ENCODE measurements around the gene TMPRSS3.

Gene TMPRSS3

GRCh38 chr21:42388740-42389448 is 7.0 kb downstream of the TMPRSS3 start:
- Histone ChIP-seq H3K27ac (ENCODE audit: low read length) (no peak overlapping the region), H3K4me3 (ENCODE audit: low read length) (no peak overlapping the region), H3K4me1 (ENCODE audit: control insufficient read depth, insufficient read depth, low read length) (peaks cover 9% of the 10 kb centered on the region; the same call in 1 of the 2 replicates), H3K9me3 (ENCODE audit: control insufficient read depth, insufficient read depth, low read length) (no peaks in the 10 kb centered on the region), H3K27me3 (ENCODE audit: control insufficient read depth, insufficient read depth, low read length) (no peaks in the 10 kb centered on the region), H3K36me3 (ENCODE audit: control insufficient read depth, insufficient read depth, low read length) (no peaks in the 10 kb centered on the region)
- WGBS (ENCODE audit: insufficient coverage, insufficient read length): no CpG with 5 or more reads among the region's 20 CpGs
- DNase-seq (ENCODE audit: low read depth, low spot score): no peak

- H3K4me3 ChIP-seq (ENCODE audit: low read length): no peak overlapping the region
- H3K27me3 ChIP-seq (ENCODE audit: control insufficient read depth, insufficient read depth, low read length): no peaks in the 10 kb centered on the region
- peaks cover 9% of the 10 kb centered on the region; the same call in 1 of the 2 replicates for H3K4me1 ChIP-seq (ENCODE audit: control insufficient read depth, insufficient read depth, low read length)
- no CpG with 5 or more reads among the region's 6 CpGs for WGBS (ENCODE audit: insufficient coverage, insufficient read length)
- no peak for DNase-seq (ENCODE audit: low read depth, low spot score)
- H3K36me3 ChIP-seq (ENCODE audit: control insufficient read depth, insufficient read depth, low read length): no peaks in the 10 kb centered on the region
- H3K27ac ChIP-seq (ENCODE audit: low read length): no peak overlapping the region
- H3K9me3 ChIP-seq (ENCODE audit: control insufficient read depth, insufficient read depth, low read length): no peaks in the 10 kb centered on the region
Observed at GRCh38 chr21:42387843-42388340, 8.0 kb downstream of the TMPRSS3 start.

- no peaks in the 10 kb centered on the region for H3K9me3 ChIP-seq (ENCODE audit: control insufficient read depth, insufficient read depth, low read length)
- H3K4me1 ChIP-seq (ENCODE audit: control insufficient read depth, insufficient read depth, low read length): peaks cover 9% of the 10 kb centered on the region; the same call in 1 of the 2 replicates
- no CpG with 5 or more reads among the region's 3 CpGs for WGBS (ENCODE audit: insufficient coverage, insufficient read length)
- no peak overlapping the region for H3K27ac ChIP-seq (ENCODE audit: low read length)
- H3K36me3 ChIP-seq (ENCODE audit: control insufficient read depth, insufficient read depth, low read length): no peaks in the 10 kb centered on the region
- H3K27me3 ChIP-seq (ENCODE audit: control insufficient read depth, insufficient read depth, low read length): no peaks in the 10 kb centered on the region
- H3K4me3 ChIP-seq (ENCODE audit: low read length): no peak overlapping the region
- DNase-seq (ENCODE audit: low read depth, low spot score): no peak
Observed at GRCh38 chr21:42387164-42387563, 8.7 kb downstream of the TMPRSS3 start.

DNA sequence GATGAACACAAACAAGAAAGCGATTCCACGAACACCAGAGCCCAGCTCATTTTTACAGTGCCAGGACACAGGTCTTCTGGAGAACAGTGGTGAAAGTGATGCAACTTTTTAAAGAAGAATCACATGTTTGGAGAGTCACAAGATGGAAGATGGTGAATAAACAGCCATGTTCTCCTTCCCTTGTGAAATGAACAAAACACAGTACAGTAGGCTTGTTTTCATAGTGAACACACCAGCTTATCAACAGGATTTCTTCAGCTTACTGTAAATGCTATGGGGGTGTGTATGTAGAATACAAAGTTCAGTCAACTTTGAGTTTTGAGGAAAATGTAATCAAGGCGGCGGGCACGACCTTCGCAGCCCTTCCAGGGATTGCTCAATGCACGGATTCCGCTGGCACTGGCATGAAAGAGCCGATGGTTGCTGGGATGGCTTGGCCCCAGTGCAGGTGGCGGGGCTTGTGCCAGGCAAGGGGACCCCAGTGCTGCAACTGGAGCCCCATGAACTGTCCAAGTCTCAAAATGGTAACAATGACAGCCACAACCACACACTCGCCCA is 9.7 kb downstream of the TMPRSS3 start:
- no peak overlapping the region for H3K4me3 ChIP-seq (ENCODE audit: low read length)
- peaks cover 9% of the 10 kb centered on the region; the same call in 1 of the 2 replicates for H3K4me1 ChIP-seq (ENCODE audit: control insufficient read depth, insufficient read depth, low read length)
- H3K36me3 ChIP-seq (ENCODE audit: control insufficient read depth, insufficient read depth, low read length): no peaks in the 10 kb centered on the region
- no peaks in the 10 kb centered on the region for H3K9me3 ChIP-seq (ENCODE audit: control insufficient read depth, insufficient read depth, low read length)
- WGBS (ENCODE audit: insufficient coverage, insufficient read length): no CpG with 5 or more reads among the region's 11 CpGs
- DNase-seq (ENCODE audit: low read depth, low spot score): no peak
- H3K27me3 ChIP-seq (ENCODE audit: control insufficient read depth, insufficient read depth, low read length): no peaks in the 10 kb centered on the region
- no peak overlapping the region for H3K27ac ChIP-seq (ENCODE audit: low read length)

DNA sequence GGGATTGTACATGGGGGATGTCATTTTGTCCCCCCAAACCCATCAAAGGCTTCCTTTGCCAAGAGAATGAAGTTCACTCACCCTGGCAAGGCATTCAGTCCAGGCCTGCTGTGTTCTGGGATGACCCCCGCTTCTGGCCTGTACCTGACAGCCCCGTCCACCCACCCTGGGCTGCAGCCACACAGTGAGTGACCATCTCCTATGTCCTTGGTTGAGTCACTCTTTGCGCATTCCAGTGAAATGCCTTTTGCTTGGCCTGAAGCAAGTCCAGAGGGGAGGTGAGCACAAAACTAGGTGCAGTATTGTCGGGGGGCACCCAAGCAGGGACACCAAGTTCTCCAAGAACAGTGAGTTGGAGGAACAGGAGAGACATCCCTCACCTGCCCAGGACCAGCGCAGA is 10.2 kb downstream of the TMPRSS3 start:
- Histone ChIP-seq H3K27ac (ENCODE audit: low read length) (no peak overlapping the region), H3K36me3 (ENCODE audit: control insufficient read depth, insufficient read depth, low read length) (no peaks in the 10 kb centered on the region), H3K9me3 (ENCODE audit: control insufficient read depth, insufficient read depth, low read length) (no peaks in the 10 kb centered on the region), H3K4me3 (ENCODE audit: low read length) (no peak overlapping the region), H3K27me3 (ENCODE audit: control insufficient read depth, insufficient read depth, low read length) (no peaks in the 10 kb centered on the region), H3K4me1 (ENCODE audit: control insufficient read depth, insufficient read depth, low read length) (peaks cover 9% of the 10 kb centered on the region; the same call in 1 of the 2 replicates)
- no peak for DNase-seq (ENCODE audit: low read depth, low spot score)
- no CpG with 5 or more reads among the region's 5 CpGs for whole genome bisulfite sequencing (ENCODE audit: insufficient coverage, insufficient read length)

GRCh38 chr21:42384989-42385388 is 10.9 kb downstream of the TMPRSS3 start:
- no CpG with 5 or more reads among the region's 2 CpGs for WGBS (ENCODE audit: insufficient coverage, insufficient read length)
- no peaks in the 10 kb centered on the region for H3K9me3 ChIP-seq (ENCODE audit: control insufficient read depth, insufficient read depth, low read length)
- no peaks in the 10 kb centered on the region for H3K27me3 ChIP-seq (ENCODE audit: control insufficient read depth, insufficient read depth, low read length)
- H3K4me3 ChIP-seq (ENCODE audit: low read length): no peak overlapping the region
- H3K36me3 ChIP-seq (ENCODE audit: control insufficient read depth, insufficient read depth, low read length): no peaks in the 10 kb centered on the region
- DNase-seq (ENCODE audit: low read depth, low spot score): no peak
- H3K4me1 ChIP-seq (ENCODE audit: control insufficient read depth, insufficient read depth, low read length): peaks cover 9% of the 10 kb centered on the region; the same call in 1 of the 2 replicates
- no peak overlapping the region for H3K27ac ChIP-seq (ENCODE audit: low read length)

- H3K4me1 ChIP-seq (ENCODE audit: control insufficient read depth, insufficient read depth, low read length): peaks cover 6% of the 10 kb centered on the region; the same call in 1 of the 2 replicates
- no peak for DNase-seq (ENCODE audit: low read depth, low spot score)
- H3K36me3 ChIP-seq (ENCODE audit: control insufficient read depth, insufficient read depth, low read length): no peaks in the 10 kb centered on the region
- no peak overlapping the region for H3K4me3 ChIP-seq (ENCODE audit: low read length)
- no peak overlapping the region for H3K27ac ChIP-seq (ENCODE audit: low read length)
- WGBS (ENCODE audit: insufficient coverage, insufficient read length): no CpG with 5 or more reads among the region's 8 CpGs
- H3K9me3 ChIP-seq (ENCODE audit: control insufficient read depth, insufficient read depth, low read length): no peaks in the 10 kb centered on the region
- no peaks in the 10 kb centered on the region for H3K27me3 ChIP-seq (ENCODE audit: control insufficient read depth, insufficient read depth, low read length)
Observed at GRCh38 chr21:42384156-42384945, 11.5 kb downstream of the TMPRSS3 start.

GRCh38 chr21:42383331-42383730 is 12.5 kb downstream of the TMPRSS3 start:
- H3K36me3 ChIP-seq (ENCODE audit: control insufficient read depth, insufficient read depth, low read length): no peaks in the 10 kb centered on the region
- H3K27ac ChIP-seq (ENCODE audit: low read length): no peak overlapping the region
- no CpG with 5 or more reads among the region's 6 CpGs for WGBS (ENCODE audit: insufficient coverage, insufficient read length)
- H3K9me3 ChIP-seq (ENCODE audit: control insufficient read depth, insufficient read depth, low read length): no peaks in the 10 kb centered on the region
- no peak overlapping the region for H3K4me3 ChIP-seq (ENCODE audit: low read length)
- H3K27me3 ChIP-seq (ENCODE audit: control insufficient read depth, insufficient read depth, low read length): no peaks in the 10 kb centered on the region
- no peaks in the 10 kb centered on the region for H3K4me1 ChIP-seq (ENCODE audit: control insufficient read depth, insufficient read depth, low read length)
- no peak for DNase-seq (ENCODE audit: low read depth, low spot score)

GRCh38 chr21:42382915-42383314 is 12.9 kb downstream of the TMPRSS3 start:
- H3K27me3 ChIP-seq (ENCODE audit: control insufficient read depth, insufficient read depth, low read length): no peaks in the 10 kb centered on the region
- H3K9me3 ChIP-seq (ENCODE audit: control insufficient read depth, insufficient read depth, low read length): no peaks in the 10 kb centered on the region
- H3K27ac ChIP-seq (ENCODE audit: low read length): no peak overlapping the region
- no peak for DNase-seq (ENCODE audit: low read depth, low spot score)
- H3K36me3 ChIP-seq (ENCODE audit: control insufficient read depth, insufficient read depth, low read length): no peaks in the 10 kb centered on the region
- no CpG with 5 or more reads among the region's 6 CpGs for WGBS (ENCODE audit: insufficient coverage, insufficient read length)
- H3K4me1 ChIP-seq (ENCODE audit: control insufficient read depth, insufficient read depth, low read length): no peaks in the 10 kb centered on the region
- H3K4me3 ChIP-seq (ENCODE audit: low read length): no peak overlapping the region

DNA sequence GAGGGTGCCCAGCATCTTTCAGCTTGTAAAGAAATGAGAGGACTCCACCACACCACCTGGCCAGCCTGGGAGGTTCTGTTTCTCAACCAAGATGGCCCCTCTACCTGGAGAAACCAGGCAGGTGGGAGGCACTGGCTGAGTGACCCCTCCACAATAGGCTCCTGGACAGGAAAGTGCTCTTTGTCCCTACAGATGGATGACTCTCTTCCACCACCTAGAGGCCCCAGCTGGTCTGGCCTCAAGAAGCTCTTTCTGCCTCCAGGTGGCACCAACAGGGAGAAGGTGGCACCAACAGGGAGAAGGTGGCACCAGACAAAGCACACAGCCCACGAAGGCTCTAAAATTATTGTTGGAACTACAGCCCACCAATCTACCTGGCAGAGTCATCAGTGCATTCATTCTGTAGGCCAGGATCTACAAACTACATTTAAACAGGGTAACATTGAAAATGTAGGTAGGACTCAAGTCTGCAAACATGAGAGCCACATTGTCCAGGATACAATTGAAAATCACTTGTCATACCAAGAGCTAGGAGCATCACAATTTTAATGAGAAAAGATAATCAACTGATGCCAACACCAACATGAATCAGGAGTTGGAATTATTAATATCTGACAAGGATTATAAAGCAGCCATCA is 14.4 kb downstream of the TMPRSS3 start:
- no peaks in the 10 kb centered on the region for H3K4me1 ChIP-seq (ENCODE audit: control insufficient read depth, insufficient read depth, low read length)
- H3K4me3 ChIP-seq (ENCODE audit: low read length): no peak overlapping the region
- H3K27ac ChIP-seq (ENCODE audit: low read length): no peak overlapping the region
- WGBS (ENCODE audit: insufficient coverage, insufficient read length): no CpG with 5 or more reads among the region's 1 CpG
- peak; percentile 25 for DNase-seq (ENCODE audit: low read depth, low spot score)
- no peaks in the 10 kb centered on the region for H3K9me3 ChIP-seq (ENCODE audit: control insufficient read depth, insufficient read depth, low read length)
- H3K36me3 ChIP-seq (ENCODE audit: control insufficient read depth, insufficient read depth, low read length): no peaks in the 10 kb centered on the region
- H3K27me3 ChIP-seq (ENCODE audit: control insufficient read depth, insufficient read depth, low read length): no peaks in the 10 kb centered on the region

Measured in iPS DF 6.9 (cell line).